Common myeloid progenitor, CD34-positive (primary cell): ENCODE results near the gene ADARB2.

Experiments used
- CTCF ChIA-PET: fragments of 350-600 bp; sonication (Branson Sonifier 250); formaldehyde crosslinking; loops from one replicate; lab custom pipeline; 2021; ENCODE audit warnings: antibody characterized with exemption; lab: Charles Lee
- POLR2A ChIA-PET: fragments of 350-600 bp; sonication (Branson Sonifier 250); formaldehyde crosslinking; loops from one replicate; lab custom pipeline; 2021; ENCODE audit warnings: antibody characterized with exemption; lab: Charles Lee
- DNase-seq, 3 donors: peaks; one replicate each; pipeline versions ENCODE4 v3.0.0 to v3.0.0-alpha.2; 2013
- H3K27ac ChIP-seq, 2 experiments: 1 replicate in 1 of 2; 2 replicates in 1 of 2; pipeline ENCODE4 v1.7.0; 2013; ENCODE audit warnings: inconsistent platforms in 2 of 2, low read length in 2 of 2, mild to moderate bottlenecking in 2 of 2, low read depth in 1 of 2, moderate library complexity in 1 of 2; ENCODE audit not compliant: severe bottlenecking in 2 of 2, insufficient read depth in 1 of 2, poor library complexity in 1 of 2
- H3K27me3 ChIP-seq, 5 experiments: replicated peaks in 2 of 5; 1 replicate in 3 of 5; 2 replicates in 2 of 5; pipeline versions ENCODE4 v1.6.1 to v1.7.0; 2013; ENCODE audit warnings: low read length in 4 of 5, mild to moderate bottlenecking in 2 of 5, moderate library complexity in 2 of 5, inconsistent platforms in 1 of 5; ENCODE audit not compliant: insufficient read depth in 5 of 5, control insufficient read depth in 4 of 5
- H3K36me3 ChIP-seq, 4 experiments: 1 replicate in 2 of 4; 2 replicates in 2 of 4; pipeline versions ENCODE4 v1.6.1 to v1.7.0; 2013; ENCODE audit warnings: low read length in 3 of 4, control low read depth in 1 of 4, mild to moderate bottlenecking in 1 of 4; ENCODE audit not compliant: control insufficient read depth in 4 of 4, insufficient read depth in 4 of 4
- H3K4me1 ChIP-seq, 4 experiments: 1 replicate in 3 of 4; 2 replicates in 1 of 4; pipeline versions ENCODE4 v1.6.1 to v1.7.1; 2013; ENCODE audit warnings: low read length in 3 of 4, mild to moderate bottlenecking in 3 of 4, control low read depth in 1 of 4, inconsistent platforms in 1 of 4, moderate library complexity in 1 of 4; ENCODE audit not compliant: control insufficient read depth in 4 of 4, insufficient read depth in 4 of 4; ENCODE audit errors: control extremely low read depth in 1 of 4
- H3K4me3 ChIP-seq, 7 experiments: 1 replicate in 4 of 7; 2 replicates in 3 of 7; pipeline versions ENCODE4 v1.5.1 to v1.7.0; 2013; ENCODE audit warnings: mild to moderate bottlenecking in 7 of 7, low read length in 6 of 7, moderate library complexity in 6 of 7, inconsistent platforms in 2 of 7, low read depth in 2 of 7, control low read depth in 1 of 7; ENCODE audit not compliant: insufficient read depth in 4 of 7, control insufficient read depth in 1 of 7; ENCODE audit errors: extremely low read depth in 1 of 7
- H3K9me3 ChIP-seq, 5 experiments: 1 replicate in 4 of 5; 2 replicates in 1 of 5; pipeline versions ENCODE4 v1.6.1 to v1.7.1; 2013; ENCODE audit warnings: low read length in 4 of 5, mild to moderate bottlenecking in 2 of 5, inconsistent platforms in 1 of 5, low read depth in 1 of 5, moderate library complexity in 1 of 5; ENCODE audit not compliant: control insufficient read depth in 4 of 5, insufficient read depth in 2 of 5; ENCODE audit errors: control extremely low read depth in 1 of 5
- WGBS: methylation state at CpG from one replicate; pipeline ENCODE4 v1.1.5; 2013; ENCODE audit not compliant: insufficient coverage; 5-methylcytosine and 5-hydroxymethylcytosine counted together

Gene ADARB2

DNA sequence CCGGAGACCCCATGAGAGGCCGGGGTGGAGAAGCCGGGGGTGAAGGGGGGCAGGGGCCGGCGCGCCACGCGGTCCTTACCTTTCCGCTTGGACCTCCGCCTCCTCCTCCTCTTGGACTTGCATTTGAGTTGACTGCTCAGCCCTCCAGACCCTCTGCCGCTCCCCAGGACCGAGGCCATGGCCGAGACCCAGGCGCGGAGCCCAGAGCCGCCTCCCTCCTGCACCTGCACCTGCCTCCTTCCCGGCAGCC lies 428 bp downstream of the ADARB2 start:
- POLR2A ChIA-PET = no interaction called here
- 0% methylated on average over 16 of the region's 17 CpGs for WGBS
- Histone ChIP-seq H3K4me1 (peaks cover 6 to 25% (median 17%) of the 10 kb centered on the region in 4 experiments), H3K4me3 (peak overlapping the region in 4 of 7 experiments; percentile 47 to 60 (median 56)), H3K27ac (no peak overlapping the region), H3K36me3 (no peaks in the 10 kb centered on the region), H3K27me3 (peaks cover 24 to 97% (median 61%) of the 10 kb centered on the region in 5 experiments), H3K9me3 (no peaks in the 10 kb centered on the region)
- DNase-seq = no peak
- CTCF ChIA-PET = interaction anchor here (1.1 kb wide), 1 partner anchor 311 kb away, joined by 3 read pairs; no protein-coding TSS in a partner anchor

DNA sequence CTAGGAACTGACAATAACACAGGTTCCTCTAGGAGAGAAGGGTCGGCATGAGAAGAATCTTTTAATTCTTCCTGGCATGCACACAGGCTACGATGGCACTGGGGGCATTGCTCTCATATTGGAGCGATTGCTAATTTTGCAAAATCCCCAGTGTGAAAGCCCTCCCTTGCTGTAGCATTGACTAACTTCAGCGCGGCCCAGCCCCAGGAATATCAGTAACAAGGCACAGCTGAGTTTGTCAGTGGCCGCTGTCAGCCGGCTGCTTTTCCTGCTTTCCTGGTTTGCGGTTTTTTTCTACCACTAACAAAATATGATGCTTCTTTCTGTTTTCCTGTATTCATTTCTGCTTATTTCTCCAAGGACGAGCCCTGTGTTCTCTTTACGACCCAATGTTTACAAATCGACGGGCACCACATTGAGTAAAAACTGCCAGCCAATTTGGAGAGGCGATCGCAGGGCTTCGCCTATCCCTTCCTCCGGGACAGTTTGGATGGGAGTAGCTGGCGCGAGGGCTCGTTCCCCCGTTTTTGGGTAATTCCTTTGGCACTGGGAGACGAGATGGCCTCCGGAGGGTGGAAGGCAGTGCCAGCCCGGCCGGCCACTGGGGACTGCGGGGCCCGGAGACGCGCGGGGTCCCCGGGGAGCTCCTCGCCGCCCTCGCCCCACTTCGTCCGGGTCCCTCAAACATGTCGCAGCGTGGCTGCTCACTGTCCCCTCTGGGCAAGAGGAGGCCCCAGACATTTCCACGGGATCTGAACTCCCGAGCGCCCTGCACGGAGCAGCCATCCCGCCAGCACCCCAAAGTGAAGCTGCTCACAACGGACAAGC lies 967 bp downstream of the ADARB2 start:
- Histone ChIP-seq H3K27me3 (peaks cover 22 to 99% (median 61%) of the 10 kb centered on the region in 5 experiments), H3K4me3 (peak overlapping the region in 5 of 7 experiments; percentile 16 to 60 (median 54)), H3K27ac (no peak overlapping the region), H3K36me3 (no peaks in the 10 kb centered on the region), H3K4me1 (peaks cover 6 to 25% (median 17%) of the 10 kb centered on the region in 4 experiments), H3K9me3 (no peaks in the 10 kb centered on the region)
- CTCF ChIA-PET = interaction anchor here (1.1 kb wide), 1 partner anchor 311 kb away, joined by 3 read pairs; no protein-coding TSS in a partner anchor
- DNase-seq = peak in 1 of 3 donors; percentile 20
- POLR2A ChIA-PET = no interaction called here
- WGBS = 3% methylated on average over 38 of the region's 43 CpGs

DNA sequence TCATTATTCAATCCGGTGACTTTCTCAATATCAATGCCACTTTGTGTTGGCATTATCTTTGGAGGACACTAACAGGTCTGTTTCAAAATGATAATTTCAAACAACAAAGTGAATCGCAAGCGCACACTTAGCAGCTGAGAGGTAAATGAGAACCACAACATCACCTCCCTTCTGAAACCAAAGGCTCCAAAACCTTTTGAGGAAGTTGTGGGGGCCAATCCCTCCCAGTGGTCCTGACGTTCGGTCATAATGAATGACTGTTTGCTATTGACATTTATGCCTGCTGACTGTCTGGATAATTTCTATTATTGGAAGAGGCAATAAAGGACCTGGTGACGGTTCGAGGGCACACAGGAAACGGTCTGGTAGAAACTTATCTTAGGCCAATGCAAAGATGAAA lies 1.8 kb downstream of the ADARB2 start:
- peak in 2 of 3 donors; percentile 58 to 62 for DNase-seq
- Histone ChIP-seq H3K36me3 (no peaks in the 10 kb centered on the region), H3K4me3 (no peak overlapping the region), H3K27me3 (peaks cover 24 to 100% (median 61%) of the 10 kb centered on the region in 5 experiments), H3K4me1 (peaks cover 6 to 25% (median 17%) of the 10 kb centered on the region in 4 experiments), H3K9me3 (no peaks in the 10 kb centered on the region), H3K27ac (no peak overlapping the region)
- WGBS = 48% methylated on average over 6 of the region's 8 CpGs
- CTCF ChIA-PET = no interaction called here
- POLR2A ChIA-PET = no interaction called here

DNA sequence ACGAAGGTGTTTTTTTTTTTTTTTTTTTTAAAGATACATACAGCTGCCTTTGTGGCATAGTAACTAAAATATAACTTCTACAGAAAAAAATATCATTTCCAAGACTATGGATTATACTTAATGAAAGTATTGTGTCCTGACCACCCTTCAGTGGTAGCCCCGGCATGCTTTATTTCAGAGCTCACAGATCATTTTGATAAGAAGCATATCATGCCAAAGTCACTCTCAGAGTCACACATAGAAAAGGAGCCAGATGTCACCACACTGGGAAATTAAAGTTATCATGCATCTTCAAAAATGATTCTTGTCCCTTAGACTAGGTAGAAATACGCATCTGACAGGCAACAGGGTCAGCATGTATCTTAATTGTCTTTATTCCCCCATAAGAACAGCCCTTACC lies 3.0 kb downstream of the ADARB2 start:
- no peak overlapping the region for H3K4me3 ChIP-seq
- H3K4me1 ChIP-seq = peaks cover 6 to 25% (median 17%) of the 10 kb centered on the region in 4 experiments
- H3K27me3 ChIP-seq = peaks cover 25 to 100% (median 59%) of the 10 kb centered on the region in 5 experiments
- H3K36me3 ChIP-seq = no peaks in the 10 kb centered on the region
- H3K9me3 ChIP-seq = no peaks in the 10 kb centered on the region
- POLR2A ChIA-PET = no interaction called here
- no peak overlapping the region for H3K27ac ChIP-seq
- CTCF ChIA-PET = no interaction called here
- 90% methylated on average over 2 of the region's 3 CpGs for WGBS
- DNase-seq = no peak

DNA sequence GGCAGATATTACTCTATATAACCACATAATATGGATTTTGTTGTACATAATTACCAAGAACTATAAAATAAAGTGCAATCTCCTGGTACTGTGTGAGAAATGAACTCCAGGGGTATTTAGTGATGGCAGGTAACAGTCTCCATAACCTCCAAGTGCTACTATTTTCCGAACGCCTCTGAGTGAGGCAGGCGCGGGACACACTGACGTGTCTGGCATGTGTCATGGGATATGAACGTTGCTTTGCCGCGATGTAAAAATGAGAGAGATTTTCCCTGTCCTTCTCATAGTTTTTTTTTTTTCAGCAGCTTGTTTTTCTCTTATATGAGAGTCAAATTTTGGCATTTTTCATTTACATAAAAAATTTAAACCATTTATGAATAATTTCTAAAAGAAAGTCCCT lies 3.6 kb downstream of the ADARB2 start:
- Histone ChIP-seq H3K27ac (no peak overlapping the region), H3K27me3 (peaks cover 22 to 100% (median 62%) of the 10 kb centered on the region in 5 experiments), H3K4me1 (peaks cover 6 to 25% (median 17%) of the 10 kb centered on the region in 4 experiments), H3K9me3 (no peaks in the 10 kb centered on the region), H3K4me3 (no peak overlapping the region), H3K36me3 (no peaks in the 10 kb centered on the region)
- no peak for DNase-seq
- ChIA-PET CTCF (no interaction called here), POLR2A (no interaction called here)
- 100% methylated on average over 5 of the region's 8 CpGs for WGBS

DNA sequence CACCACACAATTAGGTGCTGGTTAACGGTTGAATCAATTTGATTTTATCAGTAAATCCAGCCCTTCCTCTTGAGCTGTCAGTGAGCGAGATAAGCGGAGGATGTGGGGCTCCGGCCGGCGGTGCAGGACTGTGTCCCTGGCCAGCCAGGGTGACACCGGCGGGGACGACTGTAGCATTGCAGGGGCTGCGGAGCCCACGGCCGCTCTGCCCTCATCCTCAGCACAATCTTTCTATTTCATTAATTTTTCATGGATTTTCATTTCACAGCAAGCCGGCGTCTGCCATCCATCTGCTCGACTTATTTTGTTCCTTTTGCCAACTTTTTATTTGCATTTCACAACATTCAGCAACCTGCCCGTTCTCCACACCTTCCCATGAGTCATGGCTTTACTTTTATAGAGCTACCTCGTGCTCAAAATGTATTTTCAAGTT lies 4.7 kb downstream of the ADARB2 start:
- ChIA-PET POLR2A (no interaction called here), CTCF (no interaction called here)

DNA sequence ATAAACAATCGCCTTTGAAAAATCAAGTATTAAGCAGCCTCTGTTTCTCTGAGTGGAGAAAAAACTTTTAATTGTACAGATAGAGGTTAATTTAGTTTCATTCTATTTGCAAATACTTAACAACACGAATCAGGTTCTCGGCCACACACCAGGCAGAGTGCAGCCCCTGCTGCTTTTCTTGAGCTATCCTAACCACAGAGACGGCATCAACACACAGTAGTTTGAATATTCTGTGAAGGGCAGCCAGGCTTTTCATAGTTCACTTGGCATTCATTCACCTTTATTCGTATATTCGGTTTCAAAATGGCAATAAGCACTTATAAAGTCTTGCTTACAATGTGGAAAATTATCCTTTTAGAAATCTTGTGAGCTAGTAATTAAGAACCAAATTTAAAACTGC lies 5.7 kb downstream of the ADARB2 start:
- Histone ChIP-seq H3K4me1 (peaks cover 5 to 12% (median 9%) of the 10 kb centered on the region in 4 experiments), H3K27ac (no peak overlapping the region), H3K9me3 (no peaks in the 10 kb centered on the region), H3K27me3 (peaks cover 17 to 94% (median 63%) of the 10 kb centered on the region in 5 experiments), H3K36me3 (no peaks in the 10 kb centered on the region), H3K4me3 (no peak overlapping the region)
- DNase-seq = no peak
- CTCF ChIA-PET = no interaction called here
- 60% methylated on average over 3 of the region's 6 CpGs for WGBS
- POLR2A ChIA-PET = no interaction called here

More for the DNA sequence above, 4.7 kb downstream of the ADARB2 start:
- Histone ChIP-seq H3K9me3 (no peaks in the 10 kb centered on the region), H3K36me3 (no peaks in the 10 kb centered on the region), H3K4me1 (peaks cover 6 to 22% (median 17%) of the 10 kb centered on the region in 4 experiments), H3K27ac (no peak overlapping the region), H3K4me3 (no peak overlapping the region), H3K27me3 (peaks cover 18 to 97% (median 63%) of the 10 kb centered on the region in 5 experiments)
- no peak for DNase-seq
- 32% methylated on average over 17 of the region's 17 CpGs for WGBS
